HG02884 (cell line): ENCODE measurements around the gene ATP5IF1.

Source experiments
- ATAC-seq: cut with Tn5 transposase; IDR thresholded peaks from one replicate; pipeline ENCODE4 v1.9.1; 2021; ENCODE audit warnings: mild to moderate bottlenecking, moderate library complexity; ENCODE audit not compliant: unreplicated experiment

The ATP5IF1 gene

DNA sequence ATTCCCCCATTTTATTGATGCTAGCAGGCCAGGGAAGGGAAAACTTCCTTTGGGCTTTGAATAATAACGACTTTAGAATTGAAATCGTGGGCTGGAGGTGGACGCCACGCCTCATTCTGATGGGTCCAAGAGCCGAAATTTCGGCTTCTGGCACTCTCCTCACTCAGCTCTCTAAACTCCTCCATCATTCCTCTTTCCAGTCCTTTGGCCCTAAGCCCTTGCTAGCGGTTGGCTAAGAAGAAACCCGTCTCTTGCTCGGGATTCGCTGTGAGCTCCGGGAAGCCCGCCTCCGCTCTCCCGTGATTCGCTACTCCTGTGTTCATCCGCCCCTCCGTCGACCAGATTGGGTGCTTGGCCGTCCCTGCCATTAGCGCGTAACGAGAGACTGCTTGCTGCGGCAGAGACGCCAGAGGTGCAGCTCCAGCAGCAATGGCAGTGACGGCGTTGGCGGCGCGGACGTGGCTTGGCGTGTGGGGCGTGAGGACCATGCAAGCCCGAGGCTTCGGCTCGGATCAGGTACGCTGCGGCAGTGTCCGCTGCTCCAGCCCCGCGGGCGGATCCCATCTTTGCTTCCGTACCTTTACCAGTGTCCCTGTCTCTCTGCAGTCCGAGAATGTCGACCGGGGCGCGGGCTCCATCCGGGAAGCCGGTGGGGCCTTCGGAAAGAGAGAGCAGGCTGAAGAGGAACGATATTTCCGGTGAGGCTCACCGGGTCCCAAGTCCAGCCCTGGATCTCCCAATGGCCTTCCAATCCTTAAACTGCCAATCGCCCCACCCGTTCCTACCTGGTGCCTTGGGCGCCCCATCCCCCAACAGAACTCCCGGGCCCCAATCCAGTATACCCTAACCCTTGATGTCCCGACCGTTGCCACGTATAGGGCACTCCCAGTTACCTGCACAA lies at the start of gene ATP5IF1:
TSS of gene ATP5IF1 (plus strand) at position 370 of the 901 bp plus-strand sequence. CDS start at position 430, 60 bp downstream.
- ATAC-seq: peak; percentile 73

GRCh38 chr1:28190337-28190979 lies 45.5 kb upstream of the ATP5IF1 start:
- ATAC-seq: no peak

- ATAC-seq: no peak
These were observed 44.8 kb upstream of the ATP5IF1 start for GRCh38 chr1:28190996-28191645.

GRCh38 chr1:28193701-28194161 lies 42.2 kb upstream of the ATP5IF1 start:
- ATAC-seq: no peak

- ATAC-seq: no peak
These were observed 41.4 kb upstream of the ATP5IF1 start for GRCh38 chr1:28194326-28195035.

- ATAC-seq: no peak
These were observed 40.1 kb upstream of the ATP5IF1 start for GRCh38 chr1:28195780-28196179.

DNA sequence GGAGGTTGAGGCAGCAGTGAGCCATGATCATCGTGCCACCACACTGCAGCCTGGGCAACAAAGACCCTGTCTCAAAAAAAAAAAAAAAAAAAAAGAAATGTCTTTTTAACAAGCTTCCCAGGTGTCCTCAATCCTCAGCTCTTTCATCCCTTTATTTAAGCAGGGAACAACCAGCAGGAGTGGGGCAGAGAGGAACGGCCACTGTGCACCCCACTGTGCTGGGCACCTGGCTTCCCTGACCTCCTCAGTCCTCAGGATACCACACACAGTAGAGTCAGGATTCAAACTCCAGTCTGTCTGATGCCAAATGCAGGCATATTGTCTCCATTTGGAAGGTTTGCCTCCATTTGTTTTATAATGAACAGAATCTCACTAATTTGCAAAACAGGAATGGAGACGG lies 39.6 kb upstream of the ATP5IF1 start:
- ATAC-seq: no peak

DNA sequence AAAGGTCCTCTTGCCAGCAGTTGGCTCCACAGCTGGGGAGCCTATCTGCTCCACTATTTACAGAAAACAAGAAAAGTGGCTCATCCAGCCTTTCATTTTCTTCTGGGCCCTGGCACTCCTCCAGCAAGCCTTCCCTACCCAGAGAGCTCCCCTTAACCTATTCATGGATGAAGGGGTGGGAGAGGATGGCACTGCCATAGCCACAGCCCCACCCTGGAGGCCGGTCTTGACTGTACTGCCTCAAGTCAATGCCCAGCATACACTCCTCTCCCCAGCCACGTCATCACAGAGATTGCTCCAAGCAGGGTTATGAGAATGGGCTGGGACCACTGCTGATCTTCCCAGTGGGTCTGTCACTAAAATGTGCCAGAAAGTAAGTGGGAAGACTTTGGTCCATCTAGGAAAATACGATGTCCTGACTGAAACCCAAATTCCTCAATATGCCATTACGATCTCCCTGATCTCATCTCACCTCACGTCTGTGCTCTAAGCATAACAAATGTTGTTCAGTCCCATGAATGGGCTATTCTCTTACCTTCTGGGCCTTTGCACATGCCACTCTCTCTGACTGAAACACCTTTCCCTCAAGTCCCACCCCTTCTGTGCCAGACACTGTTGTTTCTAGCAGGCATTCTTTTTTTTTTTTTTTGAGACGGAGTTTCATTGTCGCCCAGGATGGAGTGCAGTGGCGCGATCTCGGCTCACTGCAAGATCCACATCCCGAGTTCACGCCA lies 38.1 kb upstream of the ATP5IF1 start:
- no peak for ATAC-seq

GRCh38 chr1:28199328-28200233 lies 36.3 kb upstream of the ATP5IF1 start:
- peak; percentile 79 for ATAC-seq

- ATAC-seq: no peak
These were observed 35.6 kb upstream of the ATP5IF1 start for GRCh38 chr1:28200234-28200873.

DNA sequence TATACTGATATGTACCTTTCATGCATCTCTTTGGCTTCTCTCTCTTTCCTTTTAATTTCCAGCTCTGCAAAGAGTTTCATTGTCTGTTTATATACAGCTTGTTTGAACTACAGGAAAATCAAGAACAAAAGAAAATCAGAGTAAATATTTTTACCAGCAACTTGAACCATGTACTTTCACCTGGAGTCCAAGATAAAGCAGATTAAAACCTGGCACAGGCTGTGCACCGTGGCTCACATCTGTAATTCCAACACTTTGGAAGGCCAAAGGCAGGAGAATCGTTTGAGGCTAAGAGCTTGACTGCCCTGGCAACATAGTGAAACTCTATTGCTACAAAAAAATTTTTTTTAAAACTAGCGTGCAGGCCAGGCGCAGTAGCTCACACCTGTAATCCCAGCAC lies 30.7 kb upstream of the ATP5IF1 start:
- ATAC-seq: no peak

DNA sequence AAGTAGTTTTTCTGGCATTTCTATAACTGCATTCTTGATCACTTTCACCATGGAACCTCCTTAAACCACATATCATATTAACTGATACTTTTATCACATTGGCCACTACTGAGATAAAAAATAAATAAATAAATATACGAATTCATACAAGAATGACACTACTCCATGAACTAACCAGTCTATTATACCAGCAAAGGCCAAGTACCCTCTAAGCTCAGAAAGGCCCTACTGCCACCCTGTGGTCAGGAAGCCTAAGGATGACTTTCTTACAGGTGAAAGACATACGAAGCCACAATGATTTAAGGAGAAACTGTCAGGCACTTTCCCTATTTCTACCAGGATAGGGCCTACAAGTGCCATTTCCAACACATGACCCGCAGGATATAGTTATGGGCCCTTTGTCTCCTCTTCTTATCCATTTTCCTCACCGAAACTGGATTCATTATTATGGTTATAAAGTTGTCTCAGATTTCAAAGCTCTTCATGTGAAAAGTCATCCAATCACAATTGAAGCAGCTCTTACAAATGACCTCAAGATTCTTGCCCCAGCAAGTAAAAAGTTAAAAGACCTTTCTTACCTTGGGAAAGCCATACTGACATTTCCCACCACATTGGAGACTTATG lies 27.0 kb upstream of the ATP5IF1 start:
- ATAC-seq: no peak

- ATAC-seq: no peak
These were observed 26.2 kb upstream of the ATP5IF1 start for GRCh38 chr1:28209700-28210099.

DNA sequence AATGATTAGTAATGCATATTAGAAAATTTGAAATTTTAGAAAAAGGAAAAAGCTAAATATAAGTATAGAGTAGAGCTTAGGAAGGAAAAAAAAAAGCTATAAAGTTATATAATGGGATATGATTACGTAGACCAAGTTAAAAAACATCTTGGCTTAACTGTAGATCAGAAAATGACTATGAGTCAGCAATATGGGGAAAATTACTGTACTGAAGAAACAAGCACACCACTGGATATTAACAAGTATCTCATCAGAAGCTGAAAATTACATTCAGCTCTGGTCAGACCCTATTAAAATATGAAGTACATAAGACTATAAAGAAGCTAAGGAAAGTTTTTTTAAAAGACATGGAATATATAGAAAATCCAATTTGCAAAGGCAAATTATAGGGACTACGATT lies 22.6 kb upstream of the ATP5IF1 start:
- ATAC-seq: no peak

DNA sequence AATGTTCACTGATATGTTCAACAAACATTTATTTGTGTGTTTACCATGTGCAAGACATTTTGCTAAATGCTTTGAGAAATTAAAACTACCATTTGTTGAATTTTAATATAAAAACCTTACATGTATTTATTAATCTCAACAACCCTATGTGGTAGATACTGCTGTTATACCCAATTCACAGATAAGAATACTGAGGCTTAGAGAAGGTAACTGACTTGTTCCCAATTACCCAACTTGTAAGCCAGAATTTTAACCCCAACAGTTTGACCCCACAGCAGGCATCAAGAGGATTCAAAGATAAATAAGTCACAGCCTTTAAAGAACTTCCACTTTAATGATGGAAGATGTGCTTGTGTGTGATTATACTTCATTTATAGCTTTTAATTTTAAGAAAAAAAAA lies 6.8 kb upstream of the ATP5IF1 start:
- ATAC-seq: no peak

DNA sequence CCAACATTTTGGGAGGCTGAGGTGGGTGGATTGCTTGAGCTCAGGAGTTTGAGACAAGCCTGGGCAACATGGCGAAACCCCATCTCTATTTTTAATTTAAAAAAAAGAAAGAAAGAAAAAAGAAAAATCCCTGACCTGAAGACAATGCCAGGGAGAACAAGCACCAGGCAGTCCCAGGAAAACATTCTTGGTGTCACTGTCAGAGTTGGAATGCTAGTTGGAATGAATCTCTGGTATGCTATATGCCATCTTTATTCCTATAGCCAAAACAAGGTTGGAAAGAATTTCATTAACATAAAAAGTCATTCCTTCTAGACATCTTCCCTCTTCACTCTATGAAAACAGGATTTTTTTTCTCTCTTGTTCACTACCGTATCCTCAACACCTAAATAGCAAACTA lies 5.9 kb upstream of the ATP5IF1 start:
- ATAC-seq: no peak

- ATAC-seq: peak; percentile 60
These were observed 3.2 kb upstream of the ATP5IF1 start, which contains the start of gene DNAJC8 for GRCh38 chr1:28232558-28233263. DNAJC8 (minus strand) TSS chr1:28233029; CDS start chr1:28232998, 31 bp downstream.

- ATAC-seq: no peak
These were observed 2.7 kb upstream of the ATP5IF1 start for GRCh38 chr1:28233264-28233606.
